Stimulated activated naive B cell treated with anti-CD40 and anti-IgM and Interleukin-4, amounts not matched to agents 10 μg/mL and 1 μg/mL and 100 μg/mL, for 72 hours (primary cell): ENCODE results near the gene ABHD12.
A peak's percentile ranks its signal among the peaks of the same experiment; 100 is the strongest.

Source experiments
- ATAC-seq, 2 donors: fragments of 150-1000 bp; cut with Tn5 transposase; replicated peaks; 2 replicates each; pipeline ENCODE4 v1.10.0; 2021; ENCODE audit warnings: moderate library complexity in 1 of 2
- DNase-seq: peaks from one replicate; pipeline ENCODE4 v3.0.0; 2021
- H3K27ac Mint-ChIP-seq: one replicate; pipeline ENCODE4 v1.8.0; 2022; ENCODE audit warnings: mild to moderate bottlenecking, mixed read lengths
- H3K27me3 Mint-ChIP-seq, 2 donors: one replicate each; pipeline ENCODE4 v1.8.0; 2022; ENCODE audit warnings: mixed read lengths in 2 of 2
- H3K36me3 Mint-ChIP-seq, 2 donors: one replicate each; pipeline ENCODE4 v1.8.0; 2022; ENCODE audit warnings: mixed read lengths in 2 of 2, mild to moderate bottlenecking in 1 of 2
- H3K4me1 Mint-ChIP-seq, 2 donors: one replicate each; pipeline ENCODE4 v1.8.0; 2022; ENCODE audit warnings: mixed read lengths in 2 of 2, mild to moderate bottlenecking in 1 of 2
- H3K4me3 Mint-ChIP-seq, 2 donors: one replicate each; pipeline ENCODE4 v1.8.0; 2022; ENCODE audit warnings: mild to moderate bottlenecking in 2 of 2, mixed read lengths in 2 of 2, moderate library complexity in 1 of 2
- H3K9me3 Mint-ChIP-seq, 2 donors: one replicate each; pipeline ENCODE4 v1.8.0; 2022; ENCODE audit warnings: mixed read lengths in 2 of 2, mild to moderate bottlenecking in 1 of 2

Gene ABHD12

GRCh38 chr20:25398376-25399036, 7.9 kb upstream of the ABHD12 start:
- no peak overlapping the region for H3K4me3 Mint-ChIP-seq
- H3K36me3 Mint-ChIP-seq = peaks cover 0 to 8% of the 10 kb centered on the region in 2 donors
- no peak for ATAC-seq
- peaks cover 9 to 12% of the 10 kb centered on the region in 2 donors for H3K9me3 Mint-ChIP-seq
- H3K4me1 Mint-ChIP-seq = peaks cover 0 to 7% of the 10 kb centered on the region in 2 donors
- DNase-seq = no peak
- no peak overlapping the region for H3K27ac Mint-ChIP-seq
- peaks cover 4 to 6% of the 10 kb centered on the region in 2 donors for H3K27me3 Mint-ChIP-seq

DNA sequence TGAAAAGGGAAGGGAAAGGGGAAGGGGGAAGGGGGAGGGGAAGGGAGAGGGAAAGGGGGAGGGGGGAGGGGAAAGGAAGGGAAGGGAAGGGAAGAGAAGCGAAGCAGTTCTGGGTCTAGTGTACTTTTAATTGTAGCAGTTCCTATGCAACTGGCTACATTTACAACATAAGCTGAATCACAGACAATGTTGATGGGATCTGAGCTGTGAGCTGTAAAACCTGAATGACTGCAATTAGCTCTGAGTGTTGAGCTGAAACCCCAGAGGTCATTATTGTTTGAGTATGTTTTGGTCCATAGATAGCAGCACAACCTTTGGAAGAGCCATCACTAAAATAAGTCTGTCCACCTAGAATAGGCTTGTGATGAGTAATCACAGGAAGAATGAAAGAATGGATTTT, 7.2 kb upstream of the ABHD12 start:
- Mint-ChIP-seq H3K4me1 (peaks cover 0 to 7% of the 10 kb centered on the region in 2 donors), H3K27me3 (peaks cover 4 to 6% of the 10 kb centered on the region in 2 donors), H3K4me3 (no peak overlapping the region), H3K9me3 (peaks cover 5 to 8% of the 10 kb centered on the region in 2 donors), H3K27ac (no peak overlapping the region), H3K36me3 (peaks cover 0 to 4% of the 10 kb centered on the region in 2 donors)
- DNase-seq (no peak), ATAC-seq (no peak)

DNA sequence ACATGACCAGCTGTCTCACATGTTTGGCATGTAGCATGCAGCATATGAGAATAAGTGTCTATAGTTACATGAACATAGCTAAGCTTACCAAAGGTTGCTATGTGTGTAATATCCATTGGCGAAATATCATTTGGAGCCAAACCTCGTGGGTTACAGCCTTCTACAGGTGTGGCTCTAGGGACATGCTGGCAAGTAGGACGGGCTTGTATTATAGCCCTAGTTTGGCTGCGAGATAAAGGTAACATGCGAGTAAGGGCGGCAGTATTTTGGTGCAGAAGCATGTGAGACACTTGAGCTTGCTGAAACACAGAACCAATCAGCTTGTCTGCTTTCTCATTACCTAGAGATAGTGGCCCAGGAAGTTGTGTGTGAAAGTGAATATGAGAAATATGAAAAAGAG, 6.5 kb upstream of the ABHD12 start:
- Mint-ChIP-seq H3K4me3 (no peak overlapping the region), H3K9me3 (peaks cover 0 to 4% of the 10 kb centered on the region in 2 donors), H3K4me1 (peaks cover 0 to 7% of the 10 kb centered on the region in 2 donors), H3K36me3 (no peaks in the 10 kb centered on the region), H3K27ac (peak overlapping the region; percentile 52), H3K27me3 (peaks cover 4 to 6% of the 10 kb centered on the region in 2 donors)
- DNase-seq (no peak), ATAC-seq (no peak)

GRCh38 chr20:25394996-25395395, 4.4 kb upstream of the ABHD12 start:
- Mint-ChIP-seq H3K27ac (no peak overlapping the region), H3K4me3 (no peak overlapping the region), H3K9me3 (no peaks in the 10 kb centered on the region), H3K27me3 (peaks cover 4 to 6% of the 10 kb centered on the region in 2 donors), H3K36me3 (no peaks in the 10 kb centered on the region), H3K4me1 (peaks cover 3 to 12% of the 10 kb centered on the region in 2 donors)
- no peak for ATAC-seq
- no peak for DNase-seq

- Mint-ChIP-seq H3K36me3 (no peaks in the 10 kb centered on the region), H3K4me3 (no peak overlapping the region), H3K27me3 (peaks cover 4 to 6% of the 10 kb centered on the region in 2 donors), H3K9me3 (no peaks in the 10 kb centered on the region), H3K27ac (no peak overlapping the region), H3K4me1 (peaks cover 5 to 17% of the 10 kb centered on the region in 2 donors)
- ATAC-seq = no peak
- DNase-seq = no peak
Observed at GRCh38 chr20:25394276-25394675, 3.6 kb upstream of the ABHD12 start.

- Mint-ChIP-seq H3K36me3 (peaks cover 6 to 10% of the 10 kb centered on the region in 2 donors), H3K27ac (no peak overlapping the region), H3K4me1 (peaks cover 7 to 26% of the 10 kb centered on the region in 2 donors), H3K4me3 (peak overlapping the region; percentile 90 to 93), H3K27me3 (no peaks in the 10 kb centered on the region), H3K9me3 (no peaks in the 10 kb centered on the region)
- DNase-seq = peak; percentile 11
- peak; percentile 19 to 22 for ATAC-seq
Observed at GRCh38 chr20:25389858-25390537, 637 bp downstream of the ABHD12 start.

DNA sequence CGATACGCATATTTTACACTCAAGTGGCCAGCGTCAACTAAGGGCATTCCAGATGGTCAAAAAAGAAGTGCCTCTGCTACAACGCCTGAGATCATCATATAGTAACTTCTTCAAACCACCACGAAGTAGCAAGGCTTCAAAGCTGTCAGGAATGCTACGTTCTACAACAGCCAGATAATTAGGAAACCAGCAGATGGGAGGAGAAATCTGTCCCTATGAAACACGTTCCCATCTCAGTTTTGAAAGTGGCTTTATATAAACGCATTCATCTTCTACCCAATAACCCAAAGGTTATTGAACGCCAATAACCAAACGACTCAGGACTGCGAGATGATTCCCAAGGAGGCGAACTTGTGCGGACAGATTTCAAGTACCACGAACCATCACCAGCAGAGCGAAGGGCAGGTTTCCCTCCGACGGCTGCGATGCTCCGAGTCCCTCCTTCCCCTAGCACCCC, 1.2 kb downstream of the ABHD12 start:
- no peak overlapping the region for H3K27ac Mint-ChIP-seq
- H3K4me3 Mint-ChIP-seq = peak overlapping the region; percentile 90 to 93
- no peaks in the 10 kb centered on the region for H3K9me3 Mint-ChIP-seq
- H3K4me1 Mint-ChIP-seq = peaks cover 7 to 26% of the 10 kb centered on the region in 2 donors
- H3K36me3 Mint-ChIP-seq = peaks cover 9 to 14% of the 10 kb centered on the region in 2 donors
- DNase-seq (no peak), ATAC-seq (peak in 1 of 2 donors; percentile 1)
- no peaks in the 10 kb centered on the region for H3K27me3 Mint-ChIP-seq

- ATAC-seq (no peak), DNase-seq (no peak)
- H3K4me3 Mint-ChIP-seq = no peak overlapping the region
- H3K4me1 Mint-ChIP-seq = peaks cover 28 to 59% of the 10 kb centered on the region in 2 donors
- no peak overlapping the region for H3K27ac Mint-ChIP-seq
- H3K27me3 Mint-ChIP-seq = no peaks in the 10 kb centered on the region
- H3K9me3 Mint-ChIP-seq = no peaks in the 10 kb centered on the region
- H3K36me3 Mint-ChIP-seq = peaks cover 34 to 35% of the 10 kb centered on the region in 2 donors
Observed at GRCh38 chr20:25382704-25383370, 7.8 kb downstream of the ABHD12 start.

DNA sequence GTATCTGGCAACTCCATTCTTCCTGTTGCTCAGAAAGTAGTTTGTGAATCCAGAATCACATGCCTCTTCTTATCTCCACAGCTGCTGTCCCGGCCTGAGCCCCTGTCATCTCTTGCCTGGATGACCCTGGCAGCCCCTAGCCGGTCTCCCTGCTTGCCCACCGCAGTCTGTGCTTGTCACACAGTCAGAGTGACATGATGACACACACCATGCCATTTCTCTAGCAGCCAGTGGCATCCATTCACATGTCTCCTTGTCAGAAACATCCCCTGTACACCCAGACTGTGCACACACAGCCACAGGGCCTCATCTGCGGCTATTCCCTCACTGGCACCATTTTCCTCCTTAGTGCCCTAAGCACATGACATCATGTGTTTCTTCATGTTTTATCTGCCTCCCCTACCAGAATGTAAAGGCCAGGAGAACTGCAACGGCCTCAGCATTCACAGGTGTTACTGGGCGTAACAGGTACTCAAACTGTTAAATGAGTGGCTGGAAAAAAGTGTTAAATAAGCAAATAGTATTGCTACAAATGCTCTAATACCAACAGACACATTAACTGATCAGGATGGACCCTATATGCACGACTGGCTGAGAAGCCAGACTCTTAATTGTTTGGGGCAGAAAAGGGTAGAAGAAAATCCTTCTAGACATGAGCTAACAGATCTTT, 9.6 kb downstream of the ABHD12 start:
- DNase-seq (no peak), ATAC-seq (no peak)
- Mint-ChIP-seq H3K27ac (no peak overlapping the region), H3K4me3 (no peak overlapping the region), H3K27me3 (no peaks in the 10 kb centered on the region), H3K36me3 (peaks cover 30 to 37% of the 10 kb centered on the region in 2 donors), H3K4me1 (peaks cover 28 to 65% of the 10 kb centered on the region in 2 donors), H3K9me3 (no peaks in the 10 kb centered on the region)

DNA sequence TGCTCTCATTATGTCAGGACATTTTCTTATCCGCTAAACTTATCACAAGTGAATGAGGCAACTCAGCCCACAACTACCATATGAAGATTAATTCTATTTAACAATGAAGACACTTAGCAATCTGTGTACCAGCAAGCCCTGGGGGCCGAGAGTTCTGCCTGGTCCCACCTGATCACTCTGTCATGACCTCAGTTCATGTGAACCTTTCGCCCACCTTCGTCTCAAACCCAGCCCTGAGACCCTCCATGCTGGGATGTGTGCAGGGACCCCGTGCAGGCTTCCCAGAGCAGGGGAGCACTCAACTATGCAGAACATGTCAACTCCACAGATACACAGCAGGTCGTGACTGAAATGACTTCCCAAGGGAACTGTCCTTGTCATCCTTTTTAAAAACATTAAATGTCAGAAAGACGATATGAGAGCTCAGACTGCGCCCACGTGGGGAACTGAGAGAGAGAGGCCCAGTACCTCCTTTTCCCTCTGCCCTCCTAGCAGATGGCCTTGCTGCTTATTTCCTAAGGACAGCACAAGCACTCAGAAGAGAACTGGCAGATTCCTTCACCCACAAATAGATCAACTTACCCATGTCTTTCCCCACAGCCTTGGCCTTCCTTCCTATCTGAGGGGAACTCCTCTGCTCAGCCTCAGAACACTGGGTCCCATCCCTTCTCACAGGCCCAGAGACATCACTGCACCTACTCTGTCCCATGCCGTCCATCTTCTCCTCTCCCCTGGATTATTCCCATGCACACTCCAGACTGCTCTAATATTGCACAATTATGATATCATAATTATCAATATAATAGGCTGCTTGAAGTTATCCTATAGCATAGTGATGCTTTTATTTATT, 11.5 kb downstream of the ABHD12 start:
- Mint-ChIP-seq H3K27me3 (no peaks in the 10 kb centered on the region), H3K9me3 (no peaks in the 10 kb centered on the region), H3K4me3 (peak overlapping the region; percentile 10 to 61), H3K27ac (peak overlapping the region; percentile 57), H3K4me1 (peaks cover 36 to 82% of the 10 kb centered on the region in 2 donors), H3K36me3 (peaks cover 40% of the 10 kb centered on the region in 2 donors)
- ATAC-seq (peak; percentile 93), DNase-seq (peak; percentile 20)

- H3K36me3 Mint-ChIP-seq = peaks cover 46 to 47% of the 10 kb centered on the region in 2 donors
- H3K4me1 Mint-ChIP-seq = peaks cover 36 to 83% of the 10 kb centered on the region in 2 donors
- DNase-seq (no peak), ATAC-seq (no peak)
- no peak overlapping the region for H3K4me3 Mint-ChIP-seq
- H3K27ac Mint-ChIP-seq = peak overlapping the region; percentile 1
- no peaks in the 10 kb centered on the region for H3K9me3 Mint-ChIP-seq
- no peaks in the 10 kb centered on the region for H3K27me3 Mint-ChIP-seq
Observed at GRCh38 chr20:25378189-25378883, 12.3 kb downstream of the ABHD12 start.

- peaks cover 36 to 41% of the 10 kb centered on the region in 2 donors for H3K36me3 Mint-ChIP-seq
- no peak for ATAC-seq
- peaks cover 30 to 74% of the 10 kb centered on the region in 2 donors for H3K4me1 Mint-ChIP-seq
- no peaks in the 10 kb centered on the region for H3K27me3 Mint-ChIP-seq
- no peak overlapping the region for H3K27ac Mint-ChIP-seq
- no peaks in the 10 kb centered on the region for H3K9me3 Mint-ChIP-seq
- H3K4me3 Mint-ChIP-seq = no peak overlapping the region
- DNase-seq = no peak
Observed at GRCh38 chr20:25376886-25377285, 13.7 kb downstream of the ABHD12 start.

- no peak overlapping the region for H3K27ac Mint-ChIP-seq
- peaks cover 36 to 74% of the 10 kb centered on the region in 2 donors for H3K4me1 Mint-ChIP-seq
- DNase-seq = no peak
- no peak overlapping the region for H3K4me3 Mint-ChIP-seq
- peaks cover 32 to 37% of the 10 kb centered on the region in 2 donors for H3K36me3 Mint-ChIP-seq
- H3K9me3 Mint-ChIP-seq = no peaks in the 10 kb centered on the region
- no peaks in the 10 kb centered on the region for H3K27me3 Mint-ChIP-seq
- ATAC-seq = no peak
Observed at GRCh38 chr20:25376236-25376635, 14.4 kb downstream of the ABHD12 start.
